GM18526 (cell line): ENCODE data around the gene ELOVL3.

Experiments used
- POLR2A ChIP-seq: IDR thresholded peaks from 3 replicates; pipeline ENCODE4 v1.6.1; 2011; ENCODE audit not compliant: insufficient read length; ENCODE audit errors: extremely low read depth

The ELOVL3 gene

GRCh38 chr10:102225646-102226541 is at the start of gene ELOVL3:
ELOVL3 (plus strand) TSS chr10:102226299; CDS start chr10:102226549, 250 bp downstream.
- TF ChIP-seq POLR2A: no peak

DNA sequence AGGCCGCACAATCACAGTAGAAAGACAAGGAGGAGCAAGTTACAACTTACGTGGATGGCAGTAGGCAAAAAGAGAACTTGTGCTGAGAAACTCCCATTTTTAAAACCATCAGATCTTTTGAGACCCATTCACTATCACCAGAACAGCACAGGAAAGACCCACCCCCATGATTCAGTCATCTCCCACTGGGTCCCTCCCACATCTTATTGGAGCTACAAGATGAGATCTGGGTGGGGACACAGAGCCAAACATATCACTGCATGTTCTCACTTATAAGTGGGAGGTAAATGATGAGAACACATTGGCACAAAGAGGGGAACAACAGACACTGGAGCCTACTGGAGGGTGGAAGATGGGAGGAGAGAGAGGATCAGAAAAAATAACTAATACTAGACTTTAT is 41.5 kb upstream of the ELOVL3 start:
- TF ChIP-seq POLR2A: no peak

- no peak for TF ChIP-seq POLR2A
These were observed 40.8 kb upstream of the ELOVL3 start for GRCh38 chr10:102185272-102185671.

DNA sequence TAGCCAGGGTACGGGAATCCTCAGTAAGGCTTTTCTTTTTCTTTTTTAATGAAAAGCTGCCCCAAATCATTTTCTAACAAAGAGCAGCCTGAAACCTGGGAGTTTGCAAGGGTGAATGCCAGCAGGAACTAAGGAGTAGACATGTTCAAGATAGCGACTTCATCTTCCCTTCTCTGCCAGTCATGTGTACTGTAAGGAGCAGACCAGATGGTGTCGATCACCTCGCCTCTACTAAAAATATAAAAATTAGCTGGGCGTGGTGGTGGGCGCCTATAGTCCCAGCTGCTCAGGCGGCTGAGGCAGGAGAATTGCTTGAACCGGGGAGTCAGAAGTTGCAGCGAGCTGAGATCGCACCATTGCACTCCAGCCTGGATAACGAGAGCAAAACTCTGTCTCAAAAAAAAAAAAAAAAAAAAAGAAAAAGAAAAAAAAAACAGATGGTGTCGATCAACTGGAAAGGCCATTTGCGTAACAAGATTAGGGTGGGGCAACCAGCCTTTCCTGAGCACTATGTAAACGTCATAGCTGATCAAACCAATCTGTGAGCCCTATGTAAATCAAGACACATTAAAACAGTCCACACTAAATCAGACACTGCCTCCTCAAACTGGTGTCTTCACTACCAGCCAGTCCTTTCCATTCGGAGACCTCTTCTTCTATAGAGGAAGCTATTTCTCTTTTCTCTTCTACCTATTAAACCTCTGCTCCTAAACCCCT is 40.1 kb upstream of the ELOVL3 start:
- TF ChIP-seq POLR2A: no peak

GRCh38 chr10:102188298-102188940 is 37.7 kb upstream of the ELOVL3 start:
- no peak for TF ChIP-seq POLR2A

GRCh38 chr10:102191956-102192355 is 34.1 kb upstream of the ELOVL3 start:
- no peak for TF ChIP-seq POLR2A

- TF ChIP-seq POLR2A: no peak
These were observed 30.7 kb upstream of the ELOVL3 start for GRCh38 chr10:102195296-102195870.

- TF ChIP-seq POLR2A: no peak
These were observed 29.2 kb upstream of the ELOVL3 start for GRCh38 chr10:102196893-102197292.

- no peak for TF ChIP-seq POLR2A
These were observed 28.1 kb upstream of the ELOVL3 start for GRCh38 chr10:102198027-102198426.

- TF ChIP-seq POLR2A: no peak
These were observed 25.1 kb upstream of the ELOVL3 start for GRCh38 chr10:102200751-102201640.

DNA sequence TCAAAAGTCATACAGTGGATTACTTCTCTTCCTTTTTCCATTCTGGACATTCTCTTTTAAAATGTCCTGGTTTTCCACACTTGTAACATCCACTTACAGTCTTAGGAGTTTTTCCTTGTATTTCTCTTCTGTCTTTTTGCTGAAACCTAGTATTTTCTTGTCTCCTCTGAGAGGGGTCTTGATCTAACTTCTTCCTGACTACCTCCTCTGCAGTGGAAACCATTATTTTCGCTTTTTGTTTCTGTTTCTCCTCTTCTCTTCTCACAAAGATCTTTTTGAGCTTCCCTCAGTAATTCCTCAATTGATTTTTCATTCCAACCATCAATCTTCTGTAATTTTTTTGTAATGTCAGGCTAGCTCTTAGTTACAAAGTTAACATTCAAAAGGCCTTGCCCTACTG is 23.7 kb upstream of the ELOVL3 start:
- no peak for TF ChIP-seq POLR2A

GRCh38 chr10:102208311-102209035 is 17.6 kb upstream of the ELOVL3 start:
- no peak for TF ChIP-seq POLR2A

DNA sequence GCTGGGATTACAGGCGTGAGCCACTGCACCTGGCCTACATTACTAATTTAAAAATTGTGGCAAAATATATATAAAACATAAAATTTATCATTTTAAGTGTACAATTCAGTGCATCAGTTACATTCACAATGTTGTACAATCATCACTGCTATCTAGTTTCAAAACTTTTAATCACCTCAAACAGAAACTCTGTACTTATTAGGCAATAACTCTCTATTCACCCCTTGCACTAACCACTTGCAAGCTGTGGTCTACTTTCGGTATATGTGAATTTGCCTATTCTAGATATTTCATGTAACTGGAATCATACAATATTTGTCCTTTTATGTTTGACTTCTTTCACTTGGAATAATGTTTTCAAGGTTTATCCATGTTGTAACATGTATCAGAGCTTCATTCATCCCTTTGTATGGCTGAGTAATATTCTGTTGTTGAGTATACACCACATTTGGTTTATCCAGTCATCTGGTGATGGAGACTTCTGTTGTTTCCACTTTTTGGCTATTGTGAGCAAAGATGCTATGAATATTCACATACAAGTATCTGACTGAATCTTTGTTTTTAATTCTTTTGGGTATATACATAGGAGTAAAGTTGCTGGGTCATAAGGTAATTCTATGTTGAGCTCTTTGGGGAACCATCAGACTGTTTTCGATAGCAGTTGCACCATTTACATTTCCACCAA is 14.3 kb upstream of the ELOVL3 start:
- no peak for TF ChIP-seq POLR2A
